Measurements from ENCODE around the gene TMEM242.
"Not testable (repeated sequence)": the region's sequence is repeated elsewhere in the genome, so short reads cannot be mapped to it uniquely, and the experiment has no call there.

TMEM242 gene

GRCh38 chr6:157322792-157323254 is 496 bp downstream of the TMEM242 start:
- no peak for DNase-seq

DNA sequence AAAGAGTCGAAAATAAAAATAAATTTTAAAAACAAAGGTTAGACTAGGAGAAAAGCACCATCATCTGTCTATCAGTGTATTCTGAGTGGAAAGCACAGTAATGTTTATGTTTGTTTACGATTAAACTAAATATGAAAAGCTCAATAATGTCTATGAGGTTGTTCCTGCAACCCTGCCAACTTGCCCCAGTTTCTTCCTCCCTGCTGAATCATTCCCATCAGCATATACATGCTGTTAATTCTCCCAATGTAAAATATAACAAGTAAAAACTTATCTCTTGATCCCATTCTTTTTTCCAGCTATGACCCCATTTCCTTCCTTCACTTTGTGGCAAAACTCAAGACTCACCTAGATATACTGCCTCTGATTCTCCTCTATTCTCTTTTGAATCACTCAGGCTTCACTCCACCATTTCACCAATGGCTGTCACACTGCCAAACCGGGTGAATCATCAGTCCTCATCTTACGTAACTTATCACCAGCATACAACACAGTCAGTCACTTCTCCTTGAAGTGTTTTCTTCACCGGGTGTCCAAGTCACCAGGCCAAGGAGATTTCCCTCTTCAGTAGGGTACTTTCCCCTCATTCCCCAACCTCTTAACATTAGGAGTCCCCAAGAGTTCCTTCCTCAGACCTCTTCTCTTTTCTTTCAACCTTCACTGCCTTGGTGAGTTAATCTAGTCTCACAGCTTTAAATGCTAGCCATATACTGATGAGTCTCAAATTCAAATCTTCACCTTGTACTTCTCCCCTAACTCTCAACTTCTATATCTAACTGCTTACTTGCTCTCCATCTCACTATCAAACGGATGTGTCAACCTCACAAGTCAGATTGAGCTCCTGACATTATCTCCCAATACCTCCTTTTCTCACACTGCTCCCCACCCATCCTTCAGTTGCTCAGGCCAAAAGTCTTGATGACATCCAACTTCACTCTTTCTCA is 6.2 kb downstream of the TMEM242 start:
- no peak for DNase-seq

DNA sequence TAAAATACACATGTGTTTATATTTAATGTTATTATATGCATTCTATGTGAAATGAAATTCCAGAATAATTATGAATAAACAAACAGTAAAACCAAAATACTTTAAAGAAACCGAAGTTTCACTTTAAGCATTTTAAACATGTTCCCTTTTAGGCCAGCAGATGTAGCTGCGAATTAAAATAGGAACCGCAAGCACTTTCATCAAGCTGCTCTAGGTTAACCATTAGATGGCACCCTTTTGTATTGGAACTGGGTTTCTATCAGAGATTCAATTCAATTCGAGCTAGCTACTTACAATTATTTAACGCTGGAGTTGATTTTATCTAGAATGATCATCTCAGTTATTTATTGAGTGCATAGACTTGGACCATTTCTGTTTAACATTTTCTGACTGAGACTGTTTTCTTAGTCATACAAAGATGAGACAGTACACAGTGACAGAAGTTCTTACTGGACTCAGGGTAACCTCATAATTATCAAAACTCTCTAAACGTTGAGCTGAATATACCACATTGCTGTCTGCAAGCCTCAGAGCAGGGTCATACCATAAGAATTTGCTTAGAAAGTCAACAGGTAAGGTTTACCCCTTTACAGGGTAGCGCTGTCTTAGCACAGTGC is 8.5 kb downstream of the TMEM242 start:
- no peak for DNase-seq

GRCh38 chr6:157313531-157314467 is 9.5 kb downstream of the TMEM242 start:
- no peak for DNase-seq

- DNase-seq, result no peak
These were observed 10.6 kb downstream of the TMEM242 start for GRCh38 chr6:157312757-157313156.

- not testable (repeated sequence) for DNase-seq
These were observed 12.6 kb downstream of the TMEM242 start for GRCh38 chr6:157310693-157311092.

GRCh38 chr6:157307661-157308060 is 15.7 kb downstream of the TMEM242 start:
- no peak for DNase-seq

GRCh38 chr6:157305670-157306653 is 17.4 kb downstream of the TMEM242 start:
- DNase-seq, result no peak

GRCh38 chr6:157304899-157305663 is 18.2 kb downstream of the TMEM242 start:
- DNase-seq, result no peak

- peak; percentile 19 for DNase-seq
These were observed 20.6 kb downstream of the TMEM242 start for GRCh38 chr6:157302736-157303135.

GRCh38 chr6:157300436-157300835 is 22.9 kb downstream of the TMEM242 start:
- no peak for DNase-seq

GRCh38 chr6:157300006-157300405 is 23.3 kb downstream of the TMEM242 start:
- no peak for DNase-seq

GRCh38 chr6:157298216-157298724 is 25.0 kb downstream of the TMEM242 start:
- DNase-seq, result no peak

GRCh38 chr6:157294654-157295053 is 28.7 kb downstream of the TMEM242 start:
- DNase-seq, result no peak

DNA sequence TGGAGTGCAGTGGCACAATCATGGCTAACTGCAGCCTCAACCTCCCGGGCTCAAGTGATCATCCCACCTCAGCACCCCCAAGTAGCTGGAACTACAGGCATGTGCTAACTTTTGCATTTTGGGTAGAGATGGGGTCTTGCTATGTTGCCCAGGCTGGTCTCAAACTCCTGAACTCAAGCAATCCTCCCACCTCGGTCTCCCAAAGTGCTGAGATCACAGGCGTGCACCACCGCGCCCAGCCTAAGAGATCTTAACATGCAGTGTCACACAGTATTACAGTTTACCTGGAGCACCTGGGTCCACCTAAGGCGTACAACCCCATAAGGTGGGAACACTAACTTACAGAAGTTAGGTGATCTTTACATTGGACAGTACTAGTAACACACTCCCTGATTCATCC is 29.5 kb downstream of the TMEM242 start:
- DNase-seq, result no peak

GRCh38 chr6:157292202-157292601 is 31.1 kb downstream of the TMEM242 start:
- no peak for DNase-seq

GRCh38 chr6:157291356-157291755 is 32.0 kb downstream of the TMEM242 start:
- DNase-seq, result no peak

- no peak for DNase-seq
These were observed 32.5 kb downstream of the TMEM242 start for GRCh38 chr6:157290797-157291196.

DNA sequence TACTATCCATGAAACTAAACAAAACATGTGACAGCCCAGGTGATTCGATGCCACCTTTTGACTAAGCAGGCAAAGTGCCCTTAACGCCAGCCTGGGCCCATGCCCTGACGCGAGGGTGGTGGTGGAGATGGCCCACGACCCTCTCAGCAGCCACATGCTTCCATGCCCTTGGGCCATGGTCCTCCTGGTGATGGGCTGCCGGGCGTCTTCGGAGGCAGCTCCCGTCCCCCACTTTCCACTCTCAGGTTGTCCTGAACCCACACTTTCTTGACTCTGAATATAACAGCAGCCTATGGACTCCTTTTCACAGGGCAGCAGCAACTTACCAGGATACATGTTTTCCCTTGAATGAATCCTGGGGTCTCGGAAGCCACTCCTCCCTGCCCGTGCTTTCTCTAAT is 33.6 kb downstream of the TMEM242 start:
- DNase-seq, result no peak

- no peak for DNase-seq
These were observed 34.7 kb downstream of the TMEM242 start for GRCh38 chr6:157288575-157288974.

- no peak for DNase-seq
These were observed 35.4 kb downstream of the TMEM242 start for GRCh38 chr6:157287923-157288322.

Data from NCI-H2029 (cell line).